Upper lobe of left lung (tissue), 6 donors: Measurements from ENCODE around the gene CFAP43. TPM values are rescaled to one million over a fixed set of nuclear protein-coding genes. Genes with fewer than 3 reads are reported as not detected.

Source experiments
- ATAC-seq, 2 donors: fragments of 200-7000 bp; cut with Tn5 transposase; one replicate each; pipeline ENCODE4 v1.9.1; 2022; ENCODE audit warnings: mild to moderate bottlenecking in 2 of 2, moderate library complexity in 2 of 2; ENCODE audit not compliant: low FRiP score in 2 of 2
- DNase-seq, 2 donors: peaks; one replicate each; pipeline ENCODE4 v3.0.0-alpha.2; 2019 to 2020
- H3K27ac ChIP-seq, 4 donors: fragments of 200-600 bp; sonication (generic); one replicate each; pipeline ENCODE4 v1.5.1; 2016 to 2019
- H3K27me3 ChIP-seq, 4 donors: fragments of 200-600 bp; sonication (generic); one replicate each; pipeline ENCODE4 v1.5.1; 2017 to 2019
- H3K36me3 ChIP-seq, 4 donors: fragments of 200-600 bp; sonication (generic); one replicate each; pipeline ENCODE4 v1.5.1; 2016 to 2019
- H3K4me1 ChIP-seq, 4 donors: fragments of 200-600 bp; sonication (generic); one replicate each; pipeline ENCODE4 v1.5.1; 2018 to 2019
- H3K4me3 ChIP-seq, 4 donors: fragments of 200-600 bp; sonication (generic); one replicate each; pipeline ENCODE4 v1.5.1; 2017 to 2019; ENCODE audit warnings: mild to moderate bottlenecking in 2 of 4, moderate library complexity in 1 of 4
- H3K9me3 ChIP-seq, 4 donors: fragments of 200-600 bp; sonication (generic); one replicate each; pipeline ENCODE4 v1.5.1; 2018 to 2019
- CTCF ChIP-seq, 6 experiments: fragments of 450-650 bp in 4 of 6; fragments of 200-600 bp in 2 of 6; sonication (generic) in 2 of 6; IDR thresholded peaks; one replicate each; pipeline ENCODE4 v1.5.1; 2016 to 2019; ENCODE audit warnings: antibody characterized with exemption in 6 of 6
- EP300 ChIP-seq, 4 donors: sonication (generic); formaldehyde crosslinking; IDR thresholded peaks; one replicate each; pipeline ENCODE4 v1.5.1; 2017; ENCODE audit warnings: antibody characterized with exemption in 4 of 4, control low read depth in 2 of 4
- POLR2A ChIP-seq, 4 donors: fragments of 450-650 bp; IDR thresholded peaks; one replicate each; pipeline ENCODE4 v1.5.1; 2016 to 2017; ENCODE audit warnings: antibody characterized with exemption in 4 of 4, mild to moderate bottlenecking in 2 of 4
- POLR2AphosphoS5 ChIP-seq, 2 donors: sonication (generic); formaldehyde crosslinking; IDR thresholded peaks; one replicate each; pipeline ENCODE4 v1.5.1; 2017; ENCODE audit warnings: antibody characterized with exemption in 2 of 2
- WGBS, 2 donors: methylation state at CpG; one replicate each; pipeline ENCODE4 v1.1.5; 2017 to 2018; 5-methylcytosine and 5-hydroxymethylcytosine counted together
- total RNA-seq, 6 donors: library from RNA; depleted of rRNA in 4 of 6; stranded (reverse); fragments of >200 nt in 4 of 6; gene quantifications; one replicate each; pipeline versions ENCODE4 v1.1.0 to v1.2.1, GENCODE V29; 2016 to 2021
- donor health status: DM: no; HTN: no; CAD: no; lungs with moderate emphysema.
- donor health status: DM: no; HTN: yes; CAD: no; lungs with severe emphysema.

CFAP43 gene
- total RNA-seq, 6 donors from 2014 or later: 0.69 to 121 (median 10.0) TPM

GRCh38 chr10:104259999-104260774, 28.0 kb upstream of the CFAP43 start:
- peak in 2 of 4 donors; percentile 7 to 31 for TF ChIP-seq EP300 (IDR thresholded peaks at IDR 0.05)
- TF ChIP-seq CTCF (IDR thresholded peaks at IDR 0.05): no peak
- DNase-seq (no peak), ATAC-seq (no peak)
- Histone ChIP-seq H3K9me3 (no peaks in the 10 kb centered on the region), H3K36me3 (peaks cover 25 to 79% (median 52%) of the 10 kb centered on the region in 4 donors), H3K4me1 (peaks cover 50 to 65% (median 56%) of the 10 kb centered on the region in 4 donors), H3K4me3 (peak overlapping the region in 1 of 4 donors; percentile 7), H3K27ac (peak overlapping the region; percentile 16 to 73 (median 66)), H3K27me3 (no peaks in the 10 kb centered on the region)
- 88 to 89% methylated on average over 6 of the region's 6 CpGs for WGBS, 2 donors

GRCh38 chr10:104259456-104259855, 27.3 kb upstream of the CFAP43 start:
- ATAC-seq: no peak
- H3K27me3 ChIP-seq: no peaks in the 10 kb centered on the region
- no peaks in the 10 kb centered on the region for H3K9me3 ChIP-seq
- WGBS, 2 donors: 83 to 90% methylated on average over 3 of the region's 3 CpGs
- peak overlapping the region; percentile 16 to 73 (median 66) for H3K27ac ChIP-seq
- H3K4me3 ChIP-seq: no peak overlapping the region
- H3K36me3 ChIP-seq: peaks cover 25 to 72% (median 46%) of the 10 kb centered on the region in 4 donors
- TF ChIP-seq POLR2AphosphoS5 (IDR thresholded peaks at IDR 0.05) (no peak), POLR2A (IDR thresholded peaks at IDR 0.05) (no peak), EP300 (IDR thresholded peaks at IDR 0.05) (no peak), CTCF (IDR thresholded peaks at IDR 0.05) (no peak)
- H3K4me1 ChIP-seq: peaks cover 50 to 65% (median 56%) of the 10 kb centered on the region in 4 donors
- no peak for DNase-seq

- Histone ChIP-seq H3K4me1 (peaks cover 58 to 70% (median 64%) of the 10 kb centered on the region in 4 donors), H3K4me3 (no peak overlapping the region), H3K27ac (peak overlapping the region in 2 of 4 donors; percentile 40 to 99), H3K36me3 (peaks cover 25 to 60% (median 42%) of the 10 kb centered on the region in 4 donors), H3K27me3 (no peaks in the 10 kb centered on the region), H3K9me3 (no peaks in the 10 kb centered on the region)
- WGBS, 2 donors: 67 to 76% methylated on average over 3 of the region's 3 CpGs
- ATAC-seq (no peak), DNase-seq (no peak)
- TF ChIP-seq EP300 (IDR thresholded peaks at IDR 0.05) (no peak), POLR2AphosphoS5 (IDR thresholded peaks at IDR 0.05) (no peak), POLR2A (IDR thresholded peaks at IDR 0.05) (no peak), CTCF (IDR thresholded peaks at IDR 0.05) (no peak)
Measured at GRCh38 chr10:104258209-104258608, 26.0 kb upstream of the CFAP43 start.

- no peak for TF ChIP-seq POLR2A (IDR thresholded peaks at IDR 0.05)
- no peak for TF ChIP-seq POLR2AphosphoS5 (IDR thresholded peaks at IDR 0.05)
- no peak for TF ChIP-seq EP300 (IDR thresholded peaks at IDR 0.05)
- no peak for TF ChIP-seq CTCF (IDR thresholded peaks at IDR 0.05)
- ATAC-seq (no peak), DNase-seq (no peak)
- Histone ChIP-seq H3K4me3 (peak overlapping the region in 1 of 4 donors; percentile 96), H3K36me3 (peaks cover 25 to 50% (median 33%) of the 10 kb centered on the region in 4 donors), H3K9me3 (no peaks in the 10 kb centered on the region), H3K27me3 (no peaks in the 10 kb centered on the region), H3K4me1 (peaks cover 58 to 66% (median 64%) of the 10 kb centered on the region in 4 donors), H3K27ac (peak overlapping the region in 2 of 4 donors; percentile 99)
- WGBS, 2 donors: 87 to 97% methylated on average over 5 of the region's 5 CpGs
Measured at GRCh38 chr10:104257235-104257634, 25.1 kb upstream of the CFAP43 start.
